ENCODE data around the gene C19orf81. TPM values are rescaled to one million over a fixed set of nuclear protein-coding genes. Genes with fewer than 3 reads are reported as not detected.
A peak's percentile ranks its signal among the peaks of the same experiment; 100 is the strongest.

Gene C19orf81
- total and polyA plus RNA-seq, 7 experiments from 2014 or later, result 0.98 to 1.0 TPM; not detected in 5

DNA sequence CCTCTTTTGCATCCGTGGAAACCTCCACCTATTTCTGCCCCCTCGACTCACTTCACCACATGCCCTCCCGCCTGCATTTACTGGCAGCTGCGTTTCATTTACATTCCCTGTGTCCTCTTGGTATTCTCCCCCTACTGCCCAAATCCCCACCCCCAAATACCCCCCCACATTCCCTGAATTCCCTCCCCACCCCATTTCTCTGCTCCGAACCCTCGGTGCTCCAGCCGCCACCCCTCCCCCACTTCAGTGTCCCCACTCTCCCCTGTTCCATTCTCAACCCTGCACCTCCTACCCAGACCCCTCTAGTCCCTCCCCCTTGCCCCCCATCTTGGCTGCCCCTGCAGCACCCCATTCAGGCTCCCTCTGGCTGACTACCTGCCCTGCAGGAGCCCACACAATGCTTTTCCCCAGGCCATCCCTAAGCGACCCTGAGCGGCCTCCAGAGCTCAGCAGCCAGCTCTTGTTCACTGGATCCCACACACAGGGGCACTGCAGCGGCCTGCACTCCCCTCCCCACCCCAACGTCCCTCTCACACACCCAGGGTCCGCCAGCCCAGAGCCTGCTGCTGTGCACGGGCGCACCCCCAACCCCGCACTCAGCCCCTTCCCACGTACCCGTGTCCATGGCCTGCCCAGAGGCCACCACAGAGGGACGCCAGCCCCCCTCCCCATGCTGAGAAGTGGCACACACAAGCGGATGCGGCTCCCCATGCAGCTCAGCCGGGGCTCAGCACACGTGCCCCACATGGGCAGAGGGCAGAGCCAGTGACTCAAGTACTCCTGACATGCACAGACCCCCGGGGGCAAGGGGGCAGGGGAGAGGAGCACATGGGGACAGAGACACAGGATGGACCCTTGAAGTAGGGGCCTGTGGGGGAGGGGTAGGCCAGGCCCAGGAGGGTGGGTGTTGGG lies 44.1 kb downstream of the C19orf81 start:
- intact Hi-C loops (cut with micrococcal nuclease), result no loop called here
- no peaks in the 10 kb centered on the region for H3K36me3 ChIP-seq (ENCODE audit: control insufficient read depth in 2 of 3, insufficient read depth in 3 of 3, low read length in 3 of 3)
- Mint-ChIP-seq H3K27me3 (peaks cover 35 to 68% (median 63%) of the 10 kb centered on the region in 5 donors), H3K9me3 (peaks cover 0 to 14% (median 0%) of the 10 kb centered on the region in 11 donors), H3K27ac (no peak overlapping the region), H3K4me1 (peaks cover 0 to 4% (median 0%) of the 10 kb centered on the region in 7 donors), H3K4me3 (peak overlapping the region in 1 of 10 donors; percentile 41), H3K36me3 (peaks cover 0 to 5% (median 0%) of the 10 kb centered on the region in 5 donors)
- DNase-seq, result no peak
- H3K4me1 ChIP-seq (ENCODE audit: control insufficient read depth in 2 of 2, insufficient read depth in 2 of 2, low read length in 2 of 2), result no peaks in the 10 kb centered on the region
- ATAC-seq, result no peak
- H3K27me3 ChIP-seq (ENCODE audit: control insufficient read depth in 2 of 2, insufficient read depth in 2 of 2, low read length in 2 of 2), result peaks cover 0 to 14% of the 10 kb centered on the region in 2 donors
- H3K4me3 ChIP-seq (ENCODE audit: low read length), result no peak overlapping the region
- no peak overlapping the region for H3K27ac ChIP-seq (ENCODE audit: low read depth, low read length)
- no peaks in the 10 kb centered on the region for H3K9me3 ChIP-seq (ENCODE audit: control insufficient read depth in 2 of 3, low read length in 3 of 3)
- ChIA-PET CTCF (no interaction called here), POLR2A (no interaction called here)

DNA sequence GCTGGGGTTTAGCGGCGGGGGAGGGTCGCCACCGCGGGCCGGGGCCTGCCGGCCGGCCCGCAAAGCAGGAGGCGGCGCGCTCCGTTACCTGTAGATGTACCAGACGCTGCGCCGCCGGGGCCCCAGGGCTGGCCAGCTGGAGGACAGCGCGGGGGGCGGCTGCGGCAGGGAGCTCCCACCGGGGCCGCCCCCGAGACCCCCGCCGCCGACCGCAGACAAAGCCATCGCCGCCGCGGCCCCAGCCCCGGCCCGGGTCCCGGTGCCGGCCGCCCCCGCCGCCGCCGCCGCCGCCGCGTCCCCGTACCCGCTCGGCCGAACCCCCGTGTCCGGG lies 45.5 kb downstream of the C19orf81 start:
- no peak overlapping the region for H3K27ac ChIP-seq (ENCODE audit: low read depth, low read length)
- intact Hi-C loops (cut with micrococcal nuclease), result no loop called here
- Mint-ChIP-seq H3K36me3 (peaks cover 0 to 10% (median 0%) of the 10 kb centered on the region in 5 donors), H3K4me1 (peaks cover 0 to 4% (median 0%) of the 10 kb centered on the region in 7 donors), H3K9me3 (peaks cover 0 to 15% (median 2%) of the 10 kb centered on the region in 11 donors), H3K4me3 (no peak overlapping the region), H3K27me3 (peaks cover 35 to 78% (median 68%) of the 10 kb centered on the region in 5 donors), H3K27ac (no peak overlapping the region)
- CTCF ChIA-PET, result no interaction called here
- H3K4me3 ChIP-seq (ENCODE audit: low read length), result no peak overlapping the region
- ATAC-seq (no peak), DNase-seq (no peak)
- H3K9me3 ChIP-seq (ENCODE audit: control insufficient read depth in 2 of 3, low read length in 3 of 3), result no peaks in the 10 kb centered on the region
- peaks cover 0 to 14% of the 10 kb centered on the region in 2 donors for H3K27me3 ChIP-seq (ENCODE audit: control insufficient read depth in 2 of 2, insufficient read depth in 2 of 2, low read length in 2 of 2)
- H3K36me3 ChIP-seq (ENCODE audit: control insufficient read depth in 2 of 3, insufficient read depth in 3 of 3, low read length in 3 of 3), result no peaks in the 10 kb centered on the region
- no peaks in the 10 kb centered on the region for H3K4me1 ChIP-seq (ENCODE audit: control insufficient read depth in 2 of 2, insufficient read depth in 2 of 2, low read length in 2 of 2)
- POLR2A ChIA-PET, result no interaction called here

DNA sequence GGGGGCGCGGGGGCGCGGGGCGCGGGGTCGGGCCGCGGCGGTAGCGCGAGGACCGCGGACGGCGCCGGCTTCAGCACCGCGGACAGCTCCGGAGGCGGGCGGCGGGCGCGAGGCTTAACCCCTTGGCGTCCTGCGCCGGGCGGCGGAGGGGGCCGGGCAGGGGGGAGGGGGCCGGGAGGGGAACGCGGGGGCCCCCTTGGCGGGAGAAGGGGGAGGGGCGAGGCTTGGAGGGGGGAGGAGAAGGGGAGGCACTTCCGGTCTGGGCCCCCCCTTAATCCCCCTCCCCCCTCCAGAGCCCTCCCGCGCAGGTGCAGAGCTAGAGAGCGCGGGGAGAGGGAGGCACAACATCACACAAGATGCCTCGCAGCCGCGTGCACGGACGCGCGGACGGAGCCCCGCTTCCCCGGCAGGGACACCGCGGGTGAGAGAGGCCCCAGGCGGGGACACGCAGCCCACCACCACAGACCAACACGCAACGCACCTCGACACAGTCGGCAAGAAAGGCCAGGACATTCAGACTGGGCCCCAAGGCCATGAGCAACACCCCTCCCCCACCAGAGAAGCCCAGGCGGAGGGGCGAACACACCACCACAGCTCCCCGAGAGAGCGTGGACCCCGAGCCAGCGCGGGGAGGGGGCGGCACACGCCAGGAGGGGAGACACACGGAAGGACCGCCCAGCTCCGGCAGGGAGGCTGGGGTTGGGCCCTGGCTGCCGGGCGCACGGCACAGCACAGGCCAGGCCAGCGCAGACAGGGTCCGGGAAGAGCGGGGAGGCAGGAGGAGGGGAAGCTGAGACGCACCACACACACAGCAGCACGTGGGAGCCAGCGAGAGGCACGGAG lies 46.2 kb downstream of the C19orf81 start:
- no peak overlapping the region for H3K27ac Mint-ChIP-seq
- H3K4me3 ChIP-seq (ENCODE audit: low read length), result no peak overlapping the region
- peaks cover 35 to 80% (median 66%) of the 10 kb centered on the region in 5 donors for H3K27me3 Mint-ChIP-seq
- intact Hi-C loops (cut with micrococcal nuclease), result no loop called here
- no peak overlapping the region for H3K27ac ChIP-seq (ENCODE audit: low read depth, low read length)
- no peaks in the 10 kb centered on the region for H3K36me3 ChIP-seq (ENCODE audit: control insufficient read depth in 2 of 3, insufficient read depth in 3 of 3, low read length in 3 of 3)
- H3K9me3 ChIP-seq (ENCODE audit: control insufficient read depth in 2 of 3, low read length in 3 of 3), result no peaks in the 10 kb centered on the region
- no peak overlapping the region for H3K4me3 Mint-ChIP-seq
- peaks cover 0 to 14% of the 10 kb centered on the region in 2 donors for H3K27me3 ChIP-seq (ENCODE audit: control insufficient read depth in 2 of 2, insufficient read depth in 2 of 2, low read length in 2 of 2)
- peak; percentile 53 for ATAC-seq
- no peaks in the 10 kb centered on the region for H3K4me1 ChIP-seq (ENCODE audit: control insufficient read depth in 2 of 2, insufficient read depth in 2 of 2, low read length in 2 of 2)
- H3K36me3 Mint-ChIP-seq, result peaks cover 0 to 7% (median 0%) of the 10 kb centered on the region in 5 donors
- peaks cover 0 to 4% (median 0%) of the 10 kb centered on the region in 7 donors for H3K4me1 Mint-ChIP-seq
- DNase-seq, result peak in 4 of 9 donors; percentile 21 to 64 (median 22)
- CTCF ChIA-PET, result no interaction called here
- POLR2A ChIA-PET, result no interaction called here
- peaks cover 0 to 15% (median 2%) of the 10 kb centered on the region in 11 donors for H3K9me3 Mint-ChIP-seq

DNA sequence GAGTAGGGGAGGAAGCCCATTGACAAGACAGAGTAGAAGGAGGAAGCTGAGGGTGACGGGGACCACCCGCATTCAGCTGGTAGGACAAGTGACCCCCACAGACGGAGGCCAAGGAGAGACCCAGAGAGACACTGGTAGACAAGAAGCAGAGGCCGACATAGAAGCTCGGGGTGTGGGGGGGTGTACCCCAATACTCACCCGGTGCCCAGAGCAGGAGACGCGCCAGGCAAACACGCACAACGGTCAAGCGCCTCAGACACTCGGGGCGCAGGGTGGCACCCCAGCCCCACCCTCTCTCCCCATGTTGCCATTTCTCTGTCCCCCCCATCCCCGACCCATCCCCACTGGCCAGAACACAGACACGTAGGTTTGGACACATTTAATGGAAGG lies 46.8 kb downstream of the C19orf81 start:
- peaks cover 35 to 75% (median 59%) of the 10 kb centered on the region in 5 donors for H3K27me3 Mint-ChIP-seq
- no peak overlapping the region for H3K27ac Mint-ChIP-seq
- ChIA-PET CTCF (no interaction called here), POLR2A (no interaction called here)
- H3K36me3 Mint-ChIP-seq, result peaks cover 0 to 5% (median 0%) of the 10 kb centered on the region in 5 donors
- no peaks in the 10 kb centered on the region for H3K4me1 ChIP-seq (ENCODE audit: control insufficient read depth in 2 of 2, insufficient read depth in 2 of 2, low read length in 2 of 2)
- no peak overlapping the region for H3K4me3 ChIP-seq (ENCODE audit: low read length)
- no peaks in the 10 kb centered on the region for H3K36me3 ChIP-seq (ENCODE audit: control insufficient read depth in 2 of 3, insufficient read depth in 3 of 3, low read length in 3 of 3)
- no peak overlapping the region for H3K27ac ChIP-seq (ENCODE audit: low read depth, low read length)
- DNase-seq, result no peak
- H3K4me3 Mint-ChIP-seq, result no peak overlapping the region
- H3K9me3 ChIP-seq (ENCODE audit: control insufficient read depth in 2 of 3, low read length in 3 of 3), result no peaks in the 10 kb centered on the region
- peaks cover 0 to 4% (median 0%) of the 10 kb centered on the region in 7 donors for H3K4me1 Mint-ChIP-seq
- H3K9me3 Mint-ChIP-seq, result peaks cover 0 to 15% (median 2%) of the 10 kb centered on the region in 11 donors
- ATAC-seq, result no peak
- H3K27me3 ChIP-seq (ENCODE audit: control insufficient read depth in 2 of 2, insufficient read depth in 2 of 2, low read length in 2 of 2), result peaks cover 0 to 11% of the 10 kb centered on the region in 2 donors
- intact Hi-C loops (cut with micrococcal nuclease), result no loop called here

DNA sequence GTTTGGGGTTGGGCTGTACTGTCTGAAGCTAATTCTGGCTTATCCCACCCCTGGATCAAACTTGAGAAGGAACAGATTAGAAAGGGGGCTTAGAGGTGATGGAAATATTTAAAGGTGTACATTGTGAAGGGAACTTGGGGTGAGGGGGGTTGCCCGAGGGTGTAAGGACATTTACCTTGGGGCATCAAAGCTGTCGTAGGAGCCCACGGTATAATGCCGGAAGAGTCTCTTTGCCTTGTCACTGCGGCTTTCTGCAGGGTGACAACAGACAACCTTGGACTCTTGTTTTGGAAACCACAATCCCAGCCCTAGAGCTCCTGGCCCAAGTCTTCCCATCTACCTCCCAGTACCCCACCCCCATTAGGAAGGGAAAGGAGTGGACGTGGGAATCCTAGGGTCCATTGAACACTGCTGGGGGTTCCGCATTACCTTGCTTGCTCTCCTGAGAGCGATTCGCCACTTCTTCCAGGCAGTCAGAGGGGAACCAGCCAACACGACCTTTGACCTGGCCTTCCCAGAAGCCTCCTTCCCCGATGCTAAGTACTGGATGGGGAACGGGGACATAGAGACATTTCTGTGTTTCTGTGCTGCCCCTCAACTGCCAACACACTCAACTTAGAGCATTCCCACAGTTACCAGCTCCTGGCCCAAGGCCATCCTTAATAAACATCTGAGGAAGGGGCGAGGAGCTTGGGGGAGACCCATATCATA lies 48.3 kb downstream of the C19orf81 start:
- intact Hi-C loops (cut with micrococcal nuclease), result no loop called here
- H3K4me1 Mint-ChIP-seq, result peaks cover 0 to 4% (median 0%) of the 10 kb centered on the region in 7 donors
- Histone ChIP-seq H3K27ac (ENCODE audit: low read depth, low read length) (no peak overlapping the region), H3K36me3 (ENCODE audit: control insufficient read depth in 2 of 3, insufficient read depth in 3 of 3, low read length in 3 of 3) (no peaks in the 10 kb centered on the region), H3K4me3 (ENCODE audit: low read length) (no peak overlapping the region), H3K4me1 (ENCODE audit: control insufficient read depth in 2 of 2, insufficient read depth in 2 of 2, low read length in 2 of 2) (no peaks in the 10 kb centered on the region), H3K9me3 (ENCODE audit: control insufficient read depth in 2 of 3, low read length in 3 of 3) (no peaks in the 10 kb centered on the region), H3K27me3 (ENCODE audit: control insufficient read depth in 2 of 2, insufficient read depth in 2 of 2, low read length in 2 of 2) (peaks cover 0 to 11% of the 10 kb centered on the region in 2 donors)
- ChIA-PET POLR2A (no interaction called here), CTCF (no interaction called here)
- peaks cover 30 to 72% (median 51%) of the 10 kb centered on the region in 5 donors for H3K27me3 Mint-ChIP-seq
- H3K36me3 Mint-ChIP-seq, result peaks cover 0 to 5% (median 0%) of the 10 kb centered on the region in 5 donors
- H3K27ac Mint-ChIP-seq, result no peak overlapping the region
- H3K4me3 Mint-ChIP-seq, result no peak overlapping the region
- peaks cover 0 to 7% (median 2%) of the 10 kb centered on the region in 11 donors for H3K9me3 Mint-ChIP-seq
- DNase-seq, result no peak
- ATAC-seq, result no peak

DNA sequence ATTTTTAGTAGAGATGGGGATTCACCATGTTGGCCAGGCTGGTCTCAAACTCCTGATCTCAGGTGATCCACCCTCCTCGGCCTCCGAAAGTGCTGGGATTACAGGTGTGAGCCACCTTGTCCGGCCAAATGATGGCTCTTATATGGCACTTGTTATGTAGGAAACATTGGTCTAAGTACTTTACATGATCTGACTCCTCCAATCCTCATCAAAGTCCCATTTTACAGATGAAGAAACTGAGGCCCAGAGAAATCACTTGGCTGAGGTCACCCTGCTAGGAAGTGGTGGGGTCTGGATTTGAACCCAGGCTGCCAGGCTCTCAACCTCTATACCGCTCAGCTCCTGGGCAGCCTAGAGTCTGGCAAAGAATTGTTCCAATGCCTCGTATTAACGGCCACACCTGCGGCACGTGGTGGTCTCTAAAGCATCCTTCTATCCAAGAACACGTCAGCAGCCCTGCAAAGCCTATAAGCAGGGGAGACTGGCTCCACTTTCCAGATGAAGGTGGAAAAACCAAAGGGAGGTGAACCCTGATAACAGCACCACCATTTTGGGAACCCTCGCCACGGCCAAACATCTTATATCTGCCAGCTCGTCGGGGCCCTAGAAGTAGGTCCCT lies 52.2 kb downstream of the C19orf81 start:
- no peak overlapping the region for H3K4me3 Mint-ChIP-seq
- POLR2A ChIA-PET, result no interaction called here

More for the DNA sequence above, 52.2 kb downstream of the C19orf81 start:
- Mint-ChIP-seq H3K4me1 (peaks cover 0 to 2% (median 0%) of the 10 kb centered on the region in 7 donors), H3K27ac (no peak overlapping the region), H3K27me3 (peaks cover 26 to 69% (median 53%) of the 10 kb centered on the region in 5 donors), H3K36me3 (peaks cover 0 to 5% (median 0%) of the 10 kb centered on the region in 5 donors), H3K9me3 (peaks cover 0 to 5% (median 2%) of the 10 kb centered on the region in 11 donors)
- ATAC-seq, result no peak
- H3K27ac ChIP-seq (ENCODE audit: low read depth, low read length), result no peak overlapping the region
- no peaks in the 10 kb centered on the region for H3K27me3 ChIP-seq (ENCODE audit: control insufficient read depth in 2 of 2, insufficient read depth in 2 of 2, low read length in 2 of 2)
- CTCF ChIA-PET, result no interaction called here
- H3K9me3 ChIP-seq (ENCODE audit: control insufficient read depth in 2 of 3, low read length in 3 of 3), result no peaks in the 10 kb centered on the region
- H3K36me3 ChIP-seq (ENCODE audit: control insufficient read depth in 2 of 3, insufficient read depth in 3 of 3, low read length in 3 of 3), result no peaks in the 10 kb centered on the region
- intact Hi-C loops (cut with micrococcal nuclease), result no loop called here
- no peak for DNase-seq
- no peak overlapping the region for H3K4me3 ChIP-seq (ENCODE audit: low read length)
- no peaks in the 10 kb centered on the region for H3K4me1 ChIP-seq (ENCODE audit: control insufficient read depth in 2 of 2, insufficient read depth in 2 of 2, low read length in 2 of 2)

Measured in naive thymus-derived CD4-positive, alpha-beta T cell (primary cell).